GM12878 (cell line): ENCODE results near the gene HEXA. TPM values are rescaled to one million over a fixed set of nuclear protein-coding genes. Genes with fewer than 3 reads are reported as not detected.

Experiments
- ATAC-seq: fragments of 200-7000 bp; cut with Tn5 transposase; 3 replicates; pipeline ENCODE4 v1.9.1; 2020; ENCODE audit warnings: mild to moderate bottlenecking, moderate library complexity
- BruUV-seq: library from RNA; stranded (reverse); fragments of 400-500 nt; replicated peaks from 2 replicates; lab custom pipeline; 2021; lab: Mats Ljungman, UMichigan
- CTCF ChIA-PET: fragments of 300-600 bp; sonication (Branson Sonifier 250); formaldehyde crosslinking; extraction: SDS; loops from one replicate; lab custom pipeline; 2021; ENCODE audit warnings: inconsistent platforms; lab: Yijun Ruan, JAX
- POLR2A ChIA-PET: fragments of 350-600 bp; formaldehyde crosslinking; extraction: SDS; loops from one replicate; lab custom pipeline; 2021; ENCODE audit warnings: inconsistent platforms; lab: Charles Lee
- RAD21 ChIA-PET: fragments of 300-600 bp; sonication (Branson Sonifier 250); formaldehyde crosslinking; loops from one replicate; lab custom pipeline; 2023; ENCODE audit warnings: antibody characterized with exemption; ENCODE audit not compliant: unreplicated experiment; lab: Charles Lee
- SMC1A ChIA-PET: fragments of 300-600 bp; sonication (Branson Sonifier 250); formaldehyde crosslinking; loops from one replicate; lab custom pipeline; 2023; ENCODE audit not compliant: unreplicated experiment, uncharacterized antibody; lab: Charles Lee
- DNase-seq: peaks from one replicate; pipeline ENCODE4 v3.0.0-alpha.2; 2011; ENCODE audit warnings: low read depth, low spot score
- FAIRE-seq: peaks from 3 replicates; lab custom pipeline; 2011; peaks lifted over from hg19 to GRCh38; lab: Jason Lieb, UNC
- H2AFZ ChIP-seq: 2 replicates; pipeline ENCODE4 v1.6.0; 2011; ENCODE audit warnings: low read depth, low read length, control low read depth; ENCODE audit not compliant: control insufficient read depth
- H3K27ac ChIP-seq: 2 replicates; pipeline ENCODE4 v1.5.1; 2011; ENCODE audit warnings: control low read depth; ENCODE audit not compliant: control insufficient read depth, insufficient read depth
- H3K27me3 ChIP-seq, 2 experiments: replicated peaks in 1 of 2; 2 replicates each; pipeline versions ENCODE4 v1.6.0 to v1.6.1; 2011; ENCODE audit warnings: low read length in 1 of 2; ENCODE audit not compliant: control insufficient read depth in 2 of 2, insufficient read depth in 2 of 2
- H3K36me3 ChIP-seq, 2 experiments: 2 replicates each; pipeline ENCODE4 v1.5.1; 2011; ENCODE audit warnings: low read length in 1 of 2; ENCODE audit not compliant: control insufficient read depth in 2 of 2, insufficient read depth in 2 of 2
- H3K4me1 ChIP-seq: 2 replicates; pipeline ENCODE4 v1.6.1; 2011; ENCODE audit warnings: mild to moderate bottlenecking, low read length, moderate library complexity, mixed read lengths; ENCODE audit not compliant: control insufficient read depth, insufficient read depth
- H3K4me2 ChIP-seq: 2 replicates; pipeline ENCODE4 v1.6.0; 2011; ENCODE audit warnings: control low read depth; ENCODE audit not compliant: control insufficient read depth, insufficient read depth
- H3K4me3 ChIP-seq: fragments of 200-600 bp; sonication (generic); 2 replicates; pipeline ENCODE4 v1.5.1; 2016
- H3K79me2 ChIP-seq: 2 replicates; pipeline ENCODE4 v1.6.0; 2011; ENCODE audit warnings: low read length; ENCODE audit not compliant: control insufficient read depth, insufficient read depth
- H3K9ac ChIP-seq: 2 replicates; pipeline ENCODE4 v1.8.0; 2011; ENCODE audit warnings: low read length, control low read depth, mixed read lengths; ENCODE audit not compliant: control insufficient read depth, insufficient read depth
- H3K9me3 ChIP-seq: replicated peaks from 3 replicates; pipeline ENCODE4 v1.5.1; 2011; ENCODE audit warnings: mild to moderate bottlenecking, low read length; ENCODE audit not compliant: control insufficient read depth, insufficient read depth
- H4K20me1 ChIP-seq: 2 replicates; pipeline ENCODE4 v1.6.0; 2011; ENCODE audit not compliant: control insufficient read depth, insufficient read depth
- HDAC2 ChIP-seq: fragments of 200-600 bp; sonication (generic); IDR thresholded peaks from 2 replicates; pipeline ENCODE4 v1.6.1; 2017
- IRF5 ChIP-seq: fragments of 450-650 bp; IDR thresholded peaks from 2 replicates; pipeline ENCODE4 v1.6.1; 2017; ENCODE audit warnings: borderline replicate concordance
- MYB ChIP-seq: fragments of 150-350 bp; IDR thresholded peaks from 2 replicates; pipeline ENCODE4 v1.6.1; 2014; ENCODE audit warnings: mild to moderate bottlenecking, low read depth, low read length, borderline replicate concordance
- NFXL1 ChIP-seq: fragments of 450-650 bp; IDR thresholded peaks from 2 replicates; pipeline ENCODE4 v1.6.1; 2017; ENCODE audit warnings: antibody characterized with exemption, mild to moderate bottlenecking, borderline replicate concordance
- NFYA ChIP-seq: IDR thresholded peaks from 2 replicates; pipeline ENCODE4 v1.6.1; 2011; ENCODE audit warnings: low read depth, mild to moderate bottlenecking, low read length, improper control_type of control experiment, borderline replicate concordance
- NR2F1 ChIP-seq: fragments of 450-650 bp; conservative IDR thresholded peaks from 2 replicates; pipeline ENCODE4 v1.6.1; 2017; ENCODE audit warnings: mild to moderate bottlenecking
- PAX5 ChIP-seq: IDR thresholded peaks from 2 replicates; pipeline ENCODE4 v1.6.1; 2011; ENCODE audit warnings: low read depth, low read length, borderline replicate concordance
- RFX5 ChIP-seq: IDR thresholded peaks from 2 replicates; pipeline ENCODE4 v1.6.1; 2011; ENCODE audit warnings: low read depth, low read length, improper control_type of control experiment
- RUNX3 ChIP-seq: IDR thresholded peaks from 2 replicates; pipeline ENCODE4 v1.6.1; 2012; ENCODE audit warnings: low read length, inconsistent platforms
- SKIL ChIP-seq: fragments of 450-650 bp; IDR thresholded peaks from 2 replicates; pipeline ENCODE4 v1.6.1; 2017; ENCODE audit warnings: mild to moderate bottlenecking, low read depth, inconsistent platforms; ENCODE audit not compliant: poor library complexity, severe bottlenecking
- SREBF2 ChIP-seq: IDR thresholded peaks from 2 replicates; pipeline ENCODE4 v1.6.1; 2012; ENCODE audit warnings: mild to moderate bottlenecking, low read length
- ZSCAN29 ChIP-seq: fragments of 450-650 bp; IDR thresholded peaks from 2 replicates; pipeline ENCODE4 v1.6.1; 2017; ENCODE audit warnings: mild to moderate bottlenecking, moderate library complexity
- WGBS: methylation state at CpG from one replicate; pipeline ENCODE4 v1.1.6; 2016; ENCODE audit warnings: low lambda C conversion rate; ENCODE audit not compliant: insufficient replicate concordance, insufficient coverage; ENCODE audit errors: missing lambda C conversion rate; 5-methylcytosine and 5-hydroxymethylcytosine counted together
- in situ Hi-C: fragments of 300-500 bp; cut with MboI; formaldehyde crosslinking; loops from 9 replicates; pipeline ENCODE4 v1.14.3; 2018; ENCODE audit warnings: mixed read lengths
- intact Hi-C: fragments of 100-400 bp; cut with micrococcal nuclease; formaldehyde crosslinking; loops from one replicate; pipeline ENCODE4 v1.14.2; 2022; ENCODE audit not compliant: unreplicated experiment
- polyA plus RNA-seq, 11 experiments: library from polyadenylated mRNA; depleted of rRNA in 4 of 11; unstranded in 6 of 11; stranded (reverse) in 5 of 11; fragments of >200 nt; fragmentation: Nextera tagmentation in 4 of 11; fragmentation: Illumina TruSeq in 1 of 11; extraction: Ambion mirVana in 4 of 11; extraction: Trizol in 1 of 11; gene quantifications; 1 replicate in 1 of 11; 2 replicates in 10 of 11; pipeline versions ENCODE4 v1.2.1 to v1.2.3, GENCODE V29; 2011 to 2016; ENCODE audit warnings: inconsistent platforms in 2 of 11, missing spikeins in 2 of 11, low read depth in 1 of 11
- total RNA-seq, 4 experiments: library from RNA; depleted of rRNA in 3 of 4; stranded (reverse); fragments of >200 nt in 3 of 4; fragmentation: Illumina TruSeq in 1 of 4; extraction: Trizol in 1 of 4; gene quantifications; 2 replicates each; pipeline versions ENCODE4 v1.2.1 to v1.2.3, GENCODE V29; 2013 to 2021
- TF ChIP-seq, protein P1 (sequence below): fragments of 450-650 bp; conservative IDR thresholded peaks from 2 replicates; pipeline ENCODE4 v1.6.1; 2017; ENCODE audit warnings: mild to moderate bottlenecking, moderate library complexity
- TF ChIP-seq, protein P2 (sequence below): fragments of 150-350 bp; IDR thresholded peaks from 2 replicates; pipeline ENCODE4 v1.6.1; 2014; ENCODE audit warnings: mild to moderate bottlenecking, low read depth, low read length
- TF ChIP-seq, protein P3 (sequence below): fragments of 450-650 bp; IDR thresholded peaks from 2 replicates; pipeline ENCODE4 v1.6.1; 2018; ENCODE audit warnings: borderline replicate concordance, mild to moderate bottlenecking; ENCODE audit not compliant: partially characterized antibody

The HEXA gene
- total and polyA plus RNA-seq, 10 of the 15 experiments (the other 5 are each of a cell fraction or from before 2014, with no cell fraction given): 24.5 to 151 (median 69.3) TPM

- CTCF ChIA-PET: interaction anchor here (0.6 kb wide), 1 partner anchor 46 kb away, joined by 4 read pairs; no protein-coding TSS in a partner anchor
- Histone ChIP-seq H3K9me3 (no peaks in the 10 kb centered on the region), H4K20me1 (no peaks in the 10 kb centered on the region), H3K27ac (no peak overlapping the region), H3K4me1 (0 out of 2 replicates have a peak, but pooled peaks cover 2% of the 10 kb centered on the region), H3K4me2 (no peak overlapping the region), H3K36me3 (no peaks in the 10 kb centered on the region), H3K79me2 (no peaks in the 10 kb centered on the region), H3K4me3 (no peak overlapping the region), H3K27me3 (no peaks in the 10 kb centered on the region), H2AFZ (no peak overlapping the region), H3K9ac (no peak overlapping the region)
- DNase-seq (no peak), ATAC-seq (no peak), FAIRE-seq (no peak)
- in situ Hi-C loops (no loop called here), intact Hi-C loops (no loop called here)
- RAD21 ChIA-PET: no interaction called here
- SMC1A ChIA-PET: no interaction called here
- WGBS: 12% methylated on average over 2 of the region's 2 CpGs
- BruUV-seq: no TSS peak
- POLR2A ChIA-PET: no interaction called here
- TF ChIP-seq, protein P1, sequence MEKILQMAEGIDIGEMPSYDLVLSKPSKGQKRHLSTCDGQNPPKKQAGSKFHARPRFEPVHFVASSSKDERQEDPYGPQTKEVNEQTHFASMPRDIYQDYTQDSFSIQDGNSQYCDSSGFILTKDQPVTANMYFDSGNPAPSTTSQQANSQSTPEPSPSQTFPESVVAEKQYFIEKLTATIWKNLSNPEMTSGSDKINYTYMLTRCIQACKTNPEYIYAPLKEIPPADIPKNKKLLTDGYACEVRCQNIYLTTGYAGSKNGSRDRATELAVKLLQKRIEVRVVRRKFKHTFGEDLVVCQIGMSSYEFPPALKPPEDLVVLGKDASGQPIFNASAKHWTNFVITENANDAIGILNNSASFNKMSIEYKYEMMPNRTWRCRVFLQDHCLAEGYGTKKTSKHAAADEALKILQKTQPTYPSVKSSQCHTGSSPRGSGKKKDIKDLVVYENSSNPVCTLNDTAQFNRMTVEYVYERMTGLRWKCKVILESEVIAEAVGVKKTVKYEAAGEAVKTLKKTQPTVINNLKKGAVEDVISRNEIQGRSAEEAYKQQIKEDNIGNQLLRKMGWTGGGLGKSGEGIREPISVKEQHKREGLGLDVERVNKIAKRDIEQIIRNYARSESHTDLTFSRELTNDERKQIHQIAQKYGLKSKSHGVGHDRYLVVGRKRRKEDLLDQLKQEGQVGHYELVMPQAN: no peak
- TF ChIP-seq RUNX3: no peak
- TF ChIP-seq, protein P2, sequence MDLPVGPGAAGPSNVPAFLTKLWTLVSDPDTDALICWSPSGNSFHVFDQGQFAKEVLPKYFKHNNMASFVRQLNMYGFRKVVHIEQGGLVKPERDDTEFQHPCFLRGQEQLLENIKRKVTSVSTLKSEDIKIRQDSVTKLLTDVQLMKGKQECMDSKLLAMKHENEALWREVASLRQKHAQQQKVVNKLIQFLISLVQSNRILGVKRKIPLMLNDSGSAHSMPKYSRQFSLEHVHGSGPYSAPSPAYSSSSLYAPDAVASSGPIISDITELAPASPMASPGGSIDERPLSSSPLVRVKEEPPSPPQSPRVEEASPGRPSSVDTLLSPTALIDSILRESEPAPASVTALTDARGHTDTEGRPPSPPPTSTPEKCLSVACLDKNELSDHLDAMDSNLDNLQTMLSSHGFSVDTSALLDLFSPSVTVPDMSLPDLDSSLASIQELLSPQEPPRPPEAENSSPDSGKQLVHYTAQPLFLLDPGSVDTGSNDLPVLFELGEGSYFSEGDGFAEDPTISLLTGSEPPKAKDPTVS: no peak
- TF ChIP-seq ZSCAN29: no peak
- TF ChIP-seq NFXL1: no peak
- no peak for TF ChIP-seq RFX5
- TF ChIP-seq SREBF2: no peak
- TF ChIP-seq PAX5: no peak
- TF ChIP-seq HDAC2: no peak
- TF ChIP-seq NFYA: no peak
- TF ChIP-seq, protein P3, sequence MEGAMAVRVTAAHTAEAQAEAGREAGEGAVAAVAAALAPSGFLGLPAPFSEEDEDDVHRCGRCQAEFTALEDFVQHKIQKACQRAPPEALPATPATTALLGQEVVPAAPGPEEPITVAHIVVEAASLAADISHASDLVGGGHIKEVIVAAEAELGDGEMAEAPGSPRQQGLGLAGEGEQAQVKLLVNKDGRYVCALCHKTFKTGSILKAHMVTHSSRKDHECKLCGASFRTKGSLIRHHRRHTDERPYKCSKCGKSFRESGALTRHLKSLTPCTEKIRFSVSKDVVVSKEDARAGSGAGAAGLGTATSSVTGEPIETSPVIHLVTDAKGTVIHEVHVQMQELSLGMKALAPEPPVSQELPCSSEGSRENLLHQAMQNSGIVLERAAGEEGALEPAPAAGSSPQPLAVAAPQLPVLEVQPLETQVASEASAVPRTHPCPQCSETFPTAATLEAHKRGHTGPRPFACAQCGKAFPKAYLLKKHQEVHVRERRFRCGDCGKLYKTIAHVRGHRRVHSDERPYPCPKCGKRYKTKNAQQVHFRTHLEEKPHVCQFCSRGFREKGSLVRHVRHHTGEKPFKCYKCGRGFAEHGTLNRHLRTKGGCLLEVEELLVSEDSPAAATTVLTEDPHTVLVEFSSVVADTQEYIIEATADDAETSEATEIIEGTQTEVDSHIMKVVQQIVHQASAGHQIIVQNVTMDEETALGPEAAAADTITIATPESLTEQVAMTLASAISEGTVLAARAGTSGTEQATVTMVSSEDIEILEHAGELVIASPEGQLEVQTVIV: no peak
- no peak for TF ChIP-seq IRF5
- TF ChIP-seq NR2F1: no peak
- TF ChIP-seq SKIL: no peak
- TF ChIP-seq MYB: no peak
These were observed 57.3 kb downstream of the HEXA start for GRCh38 chr15:72318408-72318942.
